C4-2B (cell line): Measurements from ENCODE around the gene HTR2C.

Experiments
- ZFX ChIP-seq: fragments of 450-650 bp; IDR thresholded peaks from 2 replicates; pipeline ENCODE4 v1.6.1; 2017
- TF ChIP-seq, protein P1 (sequence below): fragments of 450-650 bp; conservative IDR thresholded peaks from 2 replicates; pipeline ENCODE4 v1.5.1; 2017; ENCODE audit warnings: mild to moderate bottlenecking

DNA sequence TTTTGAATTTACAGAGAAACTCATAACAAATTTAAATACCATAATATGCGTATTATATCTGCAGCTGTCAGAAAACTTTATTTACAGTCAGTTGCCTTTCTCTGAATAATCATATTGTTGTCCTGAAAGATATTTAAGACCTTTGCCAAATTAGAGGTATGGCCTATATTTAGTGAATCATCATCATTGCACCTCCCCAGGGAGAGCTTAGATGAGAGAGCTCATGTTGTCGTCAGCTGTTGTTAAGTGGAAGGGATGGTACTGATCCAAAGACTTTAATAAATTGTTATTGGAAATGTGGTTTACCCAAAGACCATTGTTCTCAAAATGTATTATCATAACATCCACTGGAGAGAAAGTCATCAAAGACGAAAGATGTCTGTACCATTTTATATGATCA is 128.6 kb downstream of the HTR2C start:
- TF ChIP-seq, protein P1, sequence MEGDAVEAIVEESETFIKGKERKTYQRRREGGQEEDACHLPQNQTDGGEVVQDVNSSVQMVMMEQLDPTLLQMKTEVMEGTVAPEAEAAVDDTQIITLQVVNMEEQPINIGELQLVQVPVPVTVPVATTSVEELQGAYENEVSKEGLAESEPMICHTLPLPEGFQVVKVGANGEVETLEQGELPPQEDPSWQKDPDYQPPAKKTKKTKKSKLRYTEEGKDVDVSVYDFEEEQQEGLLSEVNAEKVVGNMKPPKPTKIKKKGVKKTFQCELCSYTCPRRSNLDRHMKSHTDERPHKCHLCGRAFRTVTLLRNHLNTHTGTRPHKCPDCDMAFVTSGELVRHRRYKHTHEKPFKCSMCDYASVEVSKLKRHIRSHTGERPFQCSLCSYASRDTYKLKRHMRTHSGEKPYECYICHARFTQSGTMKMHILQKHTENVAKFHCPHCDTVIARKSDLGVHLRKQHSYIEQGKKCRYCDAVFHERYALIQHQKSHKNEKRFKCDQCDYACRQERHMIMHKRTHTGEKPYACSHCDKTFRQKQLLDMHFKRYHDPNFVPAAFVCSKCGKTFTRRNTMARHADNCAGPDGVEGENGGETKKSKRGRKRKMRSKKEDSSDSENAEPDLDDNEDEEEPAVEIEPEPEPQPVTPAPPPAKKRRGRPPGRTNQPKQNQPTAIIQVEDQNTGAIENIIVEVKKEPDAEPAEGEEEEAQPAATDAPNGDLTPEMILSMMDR = no peak
- TF ChIP-seq ZFX = no peak
